Activated T-helper 9 cell treated with anti-CD3 and anti-CD28 coated beads, Interleukin-2, amount 50 U/mL, for 16 hours (primary cell): ENCODE results near the gene PTPN13.

Experiments
- DNase-seq: peaks from one replicate; pipeline ENCODE4 v3.0.0-alpha.2; 2020; ENCODE audit warnings: low read depth

The PTPN13 gene

DNA sequence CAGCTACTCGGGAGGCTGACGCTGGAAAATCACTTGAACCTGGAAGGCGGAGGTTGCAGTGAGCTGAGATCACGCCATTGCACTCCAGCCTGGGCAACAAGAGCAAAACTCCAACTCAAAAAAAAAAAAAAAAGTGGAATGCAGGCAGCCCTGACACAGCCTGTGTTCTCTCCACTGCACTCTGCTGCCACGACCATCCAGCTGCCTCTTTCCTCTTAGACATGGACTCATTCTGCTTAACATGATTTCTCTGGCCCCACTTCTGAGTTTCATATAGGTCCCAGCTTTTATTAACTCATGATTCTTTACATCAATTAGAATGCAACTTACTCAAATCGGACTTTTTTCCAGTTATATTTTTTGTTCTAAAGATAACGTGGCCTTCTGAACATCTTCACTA lies 225.4 kb downstream of the PTPN13 start:
- DNase-seq, result no peak

DNA sequence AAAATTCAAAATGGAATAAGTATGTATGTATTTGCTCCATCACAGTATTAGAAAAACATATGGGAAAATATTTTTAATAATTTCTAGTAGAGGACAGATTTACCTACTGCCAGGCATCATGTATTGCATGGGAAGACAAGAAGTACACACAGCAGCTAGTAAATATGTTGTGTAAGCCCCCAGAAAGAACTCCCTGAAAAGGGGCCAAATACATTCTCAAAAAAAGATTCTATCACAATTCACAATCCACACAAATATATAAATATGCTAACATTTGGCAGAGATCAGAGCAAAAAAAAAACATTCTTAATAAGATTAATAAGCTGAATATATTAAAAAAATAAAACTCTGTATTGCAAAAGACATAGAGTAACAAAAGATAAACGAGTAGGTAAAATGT lies 227.0 kb downstream of the PTPN13 start:
- no peak for DNase-seq

DNA sequence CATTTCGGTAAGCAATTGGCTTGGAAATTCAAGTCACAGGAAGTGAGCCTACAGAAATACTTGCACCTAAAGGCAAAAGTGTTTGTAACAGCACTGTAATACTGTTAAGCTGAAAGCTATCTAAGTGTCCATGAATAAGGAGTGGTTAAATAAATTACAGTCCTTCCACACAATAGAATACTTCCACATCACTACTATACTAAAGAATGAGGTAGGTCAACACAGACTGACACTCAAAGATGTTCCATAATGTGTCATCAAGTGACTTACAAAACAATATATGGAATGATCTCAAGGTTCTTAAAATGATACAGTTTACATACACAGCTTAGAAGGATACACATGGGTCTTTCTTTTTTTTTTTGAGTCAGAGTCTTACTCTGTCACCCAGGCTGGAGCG lies 228.0 kb downstream of the PTPN13 start:
- DNase-seq, result no peak

DNA sequence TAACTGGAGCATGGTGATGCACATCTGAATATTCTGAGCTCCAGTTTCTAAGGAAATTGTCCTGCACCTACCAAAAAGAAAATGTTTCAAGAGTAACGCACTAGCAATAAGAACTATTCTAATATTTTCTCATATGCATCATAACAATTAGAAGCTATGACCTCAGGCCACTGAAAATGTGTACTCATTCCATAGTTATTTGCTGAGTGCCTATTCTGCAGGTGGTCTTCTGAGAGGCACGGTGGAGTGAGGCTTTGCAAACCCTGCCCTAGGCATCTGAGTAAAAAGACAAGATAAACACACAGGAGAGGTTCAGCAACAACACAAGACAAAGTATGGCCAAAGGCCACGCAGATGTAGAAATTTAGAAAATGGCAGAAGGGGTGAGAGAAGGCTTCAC lies 231.4 kb downstream of the PTPN13 start:
- no peak for DNase-seq

DNA sequence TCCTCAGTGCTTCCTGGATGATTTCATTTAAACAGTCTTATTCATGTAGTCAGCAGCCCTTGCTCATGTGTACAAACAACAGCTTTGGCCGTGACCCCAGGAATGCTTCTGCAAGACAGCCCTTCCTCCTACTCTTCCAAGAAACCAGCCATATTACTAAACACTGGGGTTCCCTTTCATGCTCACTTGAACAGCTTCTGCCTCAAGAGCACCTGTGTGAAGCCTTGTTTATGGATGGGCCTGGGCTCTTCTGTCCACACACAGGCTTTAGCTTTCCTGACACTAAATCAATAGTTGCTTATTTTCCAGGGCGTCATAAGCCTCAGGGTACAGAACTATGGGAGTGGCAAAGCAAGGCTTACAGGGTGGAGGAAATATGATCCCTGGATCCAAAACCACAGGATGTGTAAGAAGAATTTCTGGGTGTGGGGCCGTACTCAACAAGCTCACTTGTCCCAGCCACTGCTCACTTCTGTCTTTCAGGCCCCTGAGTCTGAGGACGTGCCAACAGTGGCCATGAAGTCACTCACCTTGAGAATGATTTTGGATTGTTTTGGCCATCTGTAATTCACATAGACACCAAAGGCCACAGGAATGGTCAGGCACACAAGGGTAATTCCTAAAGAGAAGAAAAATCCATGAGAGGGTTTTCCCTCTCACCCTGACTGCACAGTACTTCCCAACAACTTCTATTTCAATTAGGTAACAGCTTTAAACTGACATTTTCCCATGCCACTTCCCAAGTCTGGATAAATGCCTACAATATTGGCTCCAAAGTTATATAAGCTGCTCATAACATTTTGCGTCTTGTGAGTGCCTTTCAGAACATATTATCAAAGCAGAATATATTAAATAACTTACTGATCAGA lies 237.4 kb downstream of the PTPN13 start:
- no peak for DNase-seq

DNA sequence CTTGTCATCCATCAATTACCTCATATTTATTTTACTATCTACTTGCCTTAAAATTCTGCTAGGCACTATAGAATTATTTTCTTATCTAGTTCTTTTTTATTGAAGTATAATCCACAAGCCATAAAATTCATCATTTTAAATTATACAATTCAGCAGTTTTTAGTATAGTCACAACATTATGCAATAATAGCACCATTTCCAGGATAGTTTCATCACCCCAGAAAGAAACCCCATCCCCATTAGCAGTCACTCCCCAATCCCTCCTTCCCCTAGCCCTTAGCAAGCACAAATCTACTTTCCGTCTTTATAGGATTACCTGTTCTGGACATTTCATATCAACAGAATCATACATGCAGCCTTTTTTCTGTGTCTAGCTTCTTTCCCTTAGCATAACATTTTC lies 239.5 kb downstream of the PTPN13 start:
- DNase-seq, result no peak

DNA sequence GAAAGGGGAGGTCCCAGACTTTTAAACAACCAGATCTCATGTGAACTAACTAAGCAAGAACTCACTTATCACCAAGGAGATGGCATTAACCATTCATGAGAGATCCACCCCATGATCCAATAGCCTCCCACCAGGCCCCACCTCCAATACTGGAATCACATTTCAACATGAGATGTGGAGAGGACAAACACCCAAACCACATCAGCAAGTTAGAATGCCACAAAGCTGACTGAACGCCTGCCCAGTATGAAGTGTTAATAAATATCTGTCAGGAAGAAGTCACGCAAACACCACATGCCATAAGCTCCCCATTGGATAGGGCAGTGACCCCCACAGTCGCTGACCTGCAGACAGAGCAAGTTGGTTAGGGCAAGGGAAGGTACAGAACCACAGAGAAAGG lies 240.8 kb downstream of the PTPN13 start:
- no peak for DNase-seq

DNA sequence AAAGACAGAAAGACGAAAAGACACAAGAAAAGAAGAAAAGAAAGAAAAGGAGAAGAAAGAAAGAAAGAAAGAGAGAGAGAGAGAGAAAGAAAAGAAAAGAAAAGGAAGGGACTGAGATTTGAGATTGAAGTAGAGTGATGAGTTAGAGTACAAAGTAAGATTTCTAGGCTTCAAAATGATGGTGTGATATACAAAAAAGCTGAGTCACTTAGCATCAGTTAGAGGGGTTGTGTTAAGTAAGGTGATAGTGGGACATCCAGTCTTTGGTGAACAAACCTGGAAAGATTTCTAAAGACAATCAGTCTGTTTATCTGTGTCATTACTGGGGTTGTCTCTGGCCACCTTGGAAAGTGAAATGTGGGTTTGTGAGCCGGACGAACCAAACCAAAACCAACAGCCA lies 241.6 kb downstream of the PTPN13 start:
- DNase-seq, result no peak

DNA sequence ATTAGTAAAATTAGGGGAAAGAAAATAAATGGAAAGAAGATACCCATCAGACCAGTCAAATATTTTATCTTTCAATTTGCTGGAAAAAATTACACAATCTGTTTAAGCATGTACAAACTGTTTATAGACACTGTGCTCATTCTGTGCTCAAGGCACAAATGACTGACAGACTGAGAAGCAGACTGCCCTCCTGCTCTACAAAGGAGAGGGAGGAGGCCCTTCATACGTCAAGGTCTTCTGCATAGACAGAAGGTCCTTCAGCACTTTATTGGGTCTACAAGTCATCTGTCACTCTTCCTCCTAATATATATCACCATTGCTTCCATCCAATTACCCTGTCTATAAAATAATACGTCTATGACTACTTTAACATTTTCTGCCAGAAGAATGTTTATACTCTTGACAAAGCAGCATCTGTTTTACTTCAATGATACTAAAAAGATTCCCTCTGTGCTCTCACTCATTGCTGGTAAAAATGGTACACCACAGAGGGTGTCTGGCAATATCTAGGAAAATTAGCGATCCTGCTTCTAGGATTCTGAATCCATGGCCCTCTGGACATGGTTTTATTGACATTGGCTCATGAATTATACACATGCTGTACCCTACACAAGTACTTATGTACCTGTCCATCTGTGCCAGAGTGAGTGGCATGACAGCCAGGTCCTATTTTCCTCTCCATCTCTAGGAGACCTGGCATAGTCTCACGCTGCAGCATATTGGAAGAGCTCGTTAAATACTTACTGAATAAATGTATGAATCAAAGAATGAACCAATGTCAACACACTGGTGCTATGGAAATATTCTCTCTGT lies 243.8 kb downstream of the PTPN13 start:
- DNase-seq, result no peak

DNA sequence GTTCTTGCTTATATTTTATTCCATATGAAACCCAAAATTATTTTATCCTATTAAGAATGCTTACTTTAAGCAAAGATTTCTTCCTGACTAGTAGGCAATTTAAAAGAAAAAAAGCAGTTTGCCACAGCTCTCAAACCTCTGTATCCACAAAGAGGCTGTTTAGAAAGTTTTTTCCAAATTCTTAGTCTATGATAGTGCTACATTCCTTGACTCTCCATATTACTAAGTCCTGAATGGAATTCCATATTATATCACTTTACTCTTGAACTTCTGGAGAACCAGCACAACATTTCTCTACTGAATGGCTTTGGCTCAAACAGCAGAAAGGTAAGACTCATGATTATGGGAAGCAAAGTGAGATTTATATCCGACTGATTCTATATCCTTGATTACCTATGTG lies 246.7 kb downstream of the PTPN13 start:
- no peak for DNase-seq

DNA sequence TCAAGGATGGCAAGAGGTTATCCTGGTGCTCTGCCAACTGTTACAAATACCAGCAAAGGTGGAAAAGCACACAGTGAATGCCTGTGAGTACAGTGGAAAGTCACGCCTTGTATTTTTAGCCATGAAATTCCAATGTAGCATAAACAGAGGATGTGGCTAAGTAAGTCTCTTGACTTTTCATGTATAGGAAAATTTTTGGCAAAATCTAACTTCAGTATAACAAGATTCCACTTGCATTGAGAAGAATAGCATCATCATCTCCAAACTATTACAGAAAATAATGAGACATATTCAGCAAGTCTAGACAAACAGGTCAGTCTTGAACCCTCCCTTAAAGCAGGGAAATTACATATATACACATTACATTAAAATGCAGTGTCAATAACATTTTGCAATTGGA lies 247.2 kb downstream of the PTPN13 start:
- no peak for DNase-seq

DNA sequence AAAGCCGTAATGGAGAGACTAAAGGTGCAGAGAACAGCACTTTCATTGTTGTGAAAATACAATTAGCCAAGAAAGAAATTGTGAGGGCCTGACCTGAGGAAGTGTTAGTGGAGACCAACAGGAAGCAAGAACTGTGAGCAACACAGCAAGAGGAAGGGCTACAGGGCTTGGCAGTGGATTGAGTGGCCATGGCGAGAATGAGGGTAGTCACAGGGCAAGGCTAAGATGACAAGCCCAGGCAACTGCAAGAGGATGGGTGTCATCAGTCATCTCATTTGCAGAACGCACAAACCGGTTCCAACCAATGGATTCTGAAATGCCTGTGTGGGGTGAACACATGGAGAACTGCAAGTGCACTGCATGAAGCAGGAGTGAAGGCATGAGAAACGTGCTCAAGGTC lies 251.5 kb downstream of the PTPN13 start:
- DNase-seq, result no peak

DNA sequence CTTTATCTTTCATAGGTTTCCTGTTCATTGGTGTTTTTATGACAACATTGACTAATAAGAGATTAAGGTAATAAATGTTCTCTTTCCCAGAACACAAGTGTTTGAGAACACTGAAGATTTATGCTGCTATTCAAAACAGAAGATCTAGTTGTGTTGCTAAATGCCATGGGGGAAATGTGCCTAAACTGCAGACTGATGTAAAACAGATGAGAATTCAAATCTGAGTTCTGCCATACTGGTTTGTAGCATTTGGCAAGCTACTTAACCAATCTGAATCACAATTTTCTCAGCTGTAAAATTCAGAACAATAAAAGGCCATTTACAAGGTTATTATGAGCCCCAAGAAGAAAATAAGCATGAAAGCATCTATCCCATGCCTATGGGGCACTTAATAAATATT lies 252.8 kb downstream of the PTPN13 start:
- DNase-seq, result no peak

DNA sequence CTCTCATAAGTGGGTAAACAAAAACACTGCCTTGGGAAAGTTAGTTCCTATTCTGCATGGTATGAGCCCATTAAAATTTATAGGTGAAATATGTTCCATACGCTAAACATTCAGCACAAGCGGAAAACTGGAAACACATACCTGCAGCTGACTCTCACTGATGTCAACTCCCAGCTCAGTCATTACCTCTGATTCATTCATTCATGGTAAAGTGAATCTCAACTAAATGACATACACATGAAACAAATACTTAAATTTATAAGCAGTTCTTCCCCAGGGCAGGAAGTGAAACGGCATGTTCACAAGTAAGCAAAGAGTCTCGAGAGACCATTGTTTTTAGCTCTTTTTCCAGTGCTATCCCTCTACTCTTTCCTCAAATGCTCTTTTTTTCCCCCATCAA lies 253.5 kb downstream of the PTPN13 start:
- DNase-seq, result no peak

DNA sequence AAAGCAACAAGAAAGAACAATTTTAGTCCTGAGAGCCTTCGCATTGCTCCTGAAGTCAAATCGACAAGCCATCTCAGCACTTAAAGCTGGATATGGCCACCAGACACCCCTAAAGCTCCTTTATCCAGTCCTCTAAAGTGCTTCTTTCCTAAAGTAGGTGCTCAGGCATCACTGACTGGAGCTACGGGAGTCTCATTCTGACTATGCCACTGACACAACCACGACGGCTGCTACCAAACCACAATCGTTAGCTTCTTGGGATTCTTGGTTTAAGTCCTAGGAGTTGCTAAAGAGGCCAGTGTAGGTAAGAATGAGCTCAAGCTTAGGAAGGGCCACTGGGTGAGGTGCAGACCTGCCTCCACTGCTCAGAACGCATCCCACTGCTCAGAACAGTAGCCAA lies 254.0 kb downstream of the PTPN13 start:
- no peak for DNase-seq

DNA sequence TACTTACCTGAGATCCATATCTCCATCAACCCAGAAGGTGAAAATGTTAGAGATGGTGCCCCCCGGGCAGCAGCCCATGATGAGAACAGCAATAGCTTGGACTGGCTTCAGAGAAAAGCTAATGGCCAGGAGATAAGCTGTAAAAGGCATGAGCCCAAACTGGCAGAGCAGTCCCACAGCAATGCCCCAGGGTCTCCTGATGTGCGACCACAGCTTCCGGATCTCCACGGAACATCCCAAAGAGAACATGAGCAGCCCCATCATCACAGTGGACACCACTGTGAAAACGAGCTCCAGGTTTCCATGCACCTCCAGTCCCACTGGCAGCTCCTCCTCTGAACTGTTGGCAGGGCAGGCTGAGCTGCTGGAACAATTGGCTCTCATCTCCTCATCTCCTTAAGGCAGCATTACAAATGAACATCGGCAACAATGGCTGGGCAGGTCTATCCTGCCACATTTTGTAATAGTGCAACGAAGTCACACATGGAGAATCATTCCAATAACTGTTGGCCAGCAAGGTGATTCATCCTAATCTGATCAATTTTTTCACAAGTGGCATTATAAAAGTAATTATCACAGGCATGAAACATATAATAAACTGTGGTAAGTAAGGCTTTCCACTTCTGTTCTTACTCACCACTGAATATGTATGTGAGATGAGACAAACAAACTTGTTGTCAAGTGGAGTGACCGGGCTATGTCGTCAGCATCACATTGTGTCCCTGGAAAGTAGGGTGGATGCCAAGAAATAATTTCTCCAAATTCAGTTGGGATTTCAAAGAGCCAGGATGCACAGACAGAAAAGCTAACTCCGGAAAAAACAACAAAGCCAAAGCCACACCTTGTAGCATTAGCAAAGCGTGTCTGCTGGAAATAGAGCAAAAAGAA lies 254.9 kb downstream of the PTPN13 start, which contains the start of gene SLC10A6:
Gene SLC10A6, minus strand, starts transcription at position 653 of the 888 bp plus-strand sequence. Its CDS starts 269 bp downstream, at position 384.
- no peak for DNase-seq

DNA sequence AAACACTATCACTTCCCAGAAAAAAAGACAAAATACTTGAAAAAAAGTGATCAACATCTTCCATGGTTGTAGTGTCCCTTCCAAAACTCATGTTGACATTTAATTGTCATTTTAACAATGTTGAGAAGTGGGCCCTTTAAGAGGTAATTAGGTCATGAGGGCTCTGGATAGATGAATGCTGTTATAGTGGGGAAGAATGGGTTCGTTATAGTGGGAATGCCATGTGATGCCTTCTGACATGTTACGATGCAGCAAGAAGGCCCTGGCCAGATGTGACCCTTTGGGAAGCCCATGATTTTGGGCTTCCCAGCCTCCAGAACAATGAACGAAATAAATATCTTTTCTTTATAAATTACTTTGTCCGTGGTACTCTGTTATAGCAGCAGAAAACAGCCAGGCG lies 259.1 kb downstream of the PTPN13 start:
- DNase-seq, result no peak

DNA sequence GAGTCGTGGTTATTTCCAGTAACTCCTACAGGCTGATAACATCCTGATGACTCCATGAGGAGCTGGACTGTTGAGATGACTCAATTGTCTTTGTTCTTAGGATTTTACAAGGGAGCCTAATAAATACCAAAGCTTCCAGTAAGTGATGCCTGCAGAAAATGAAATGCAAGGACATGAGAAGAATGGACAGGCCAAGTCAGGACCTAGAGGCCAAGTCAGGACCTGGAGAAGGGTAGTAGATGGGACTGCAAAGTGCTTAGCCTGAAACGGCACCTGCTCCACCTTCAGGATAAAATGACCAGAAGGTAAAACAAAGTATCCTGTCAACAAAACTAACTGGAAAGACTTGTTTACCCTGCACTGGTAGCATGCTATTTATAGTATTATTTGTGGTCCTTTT lies 261.5 kb downstream of the PTPN13 start:
- DNase-seq, result no peak

DNA sequence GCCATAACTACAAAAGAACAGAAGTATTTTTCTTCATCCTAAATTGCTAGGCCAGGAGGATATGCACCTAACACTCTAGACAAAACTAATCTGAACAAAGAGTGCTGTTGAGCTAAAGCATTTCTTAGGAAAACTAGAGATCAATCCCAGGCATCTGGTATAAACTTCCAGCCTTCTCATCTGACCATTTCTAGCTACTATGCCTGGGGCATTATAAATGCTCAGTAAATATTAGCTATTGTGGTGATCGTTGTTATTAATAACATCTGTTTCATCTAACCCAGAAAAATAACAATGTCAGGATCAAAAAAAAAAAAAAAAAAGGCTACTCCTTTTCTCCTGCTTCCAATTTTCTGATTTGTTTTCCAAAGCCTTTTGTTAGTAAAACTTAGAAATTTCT lies 262.8 kb downstream of the PTPN13 start:
- no peak for DNase-seq

DNA sequence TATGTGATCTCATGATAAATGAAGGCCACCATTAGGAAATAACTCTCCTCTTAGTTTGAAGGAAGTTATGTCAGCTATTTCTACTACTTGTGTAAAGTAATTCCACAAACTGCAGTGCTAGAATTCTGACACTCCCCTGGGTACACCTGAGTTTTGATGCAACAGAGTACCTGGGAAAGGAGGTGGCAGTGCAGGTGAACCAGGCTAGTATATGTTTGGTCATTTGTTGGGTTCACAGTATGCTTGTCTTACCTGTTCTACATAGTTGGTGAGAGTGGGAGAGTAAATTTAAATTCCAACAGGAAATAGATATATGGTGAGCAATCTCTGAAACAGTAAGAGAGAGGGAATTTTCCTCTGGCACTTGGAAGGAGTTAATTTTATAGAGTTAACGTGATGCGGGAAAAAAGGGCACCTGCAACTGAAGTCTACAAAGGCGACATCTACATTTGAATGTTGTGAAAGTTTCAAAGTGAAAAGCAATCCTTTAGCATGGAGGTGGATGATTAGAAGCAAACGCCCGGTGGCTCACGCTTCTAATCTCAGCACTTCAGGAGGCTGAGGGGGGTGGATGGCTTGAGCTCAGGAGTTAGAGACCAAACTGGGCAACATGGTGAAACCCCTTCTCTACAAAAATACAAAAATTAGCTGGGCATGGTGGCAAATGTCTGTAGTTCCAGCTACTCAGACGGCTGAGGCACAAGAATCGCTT lies 263.4 kb downstream of the PTPN13 start:
- no peak for DNase-seq
